RWPE1 (cell line): Measurements from ENCODE around the gene MAGI3.
A peak's percentile ranks its signal among the peaks of the same experiment; 100 is the strongest.
"Not testable (repeated sequence)": the region's sequence is repeated elsewhere in the genome, so short reads cannot be mapped to it uniquely, and the experiment has no call there.

Source experiments
- CTCF ChIA-PET: fragments of 350-600 bp; sonication (Branson Sonifier 250); formaldehyde crosslinking; extraction: SDS; loops from one replicate; lab custom pipeline; 2021; lab: Yijun Ruan, JAX
- POLR2A ChIA-PET: fragments of 400-600 bp; formaldehyde crosslinking; extraction: SDS; loops from one replicate; lab custom pipeline; 2020; ENCODE audit warnings: antibody characterized with exemption; ENCODE audit not compliant: low non-redundant PET; lab: Yijun Ruan, JAX
- DNase-seq: peaks from one replicate; pipeline ENCODE4 v3.0.0; 2012; ENCODE audit warnings: low spot score
- H3K27ac ChIP-seq: fragments of 450-650 bp; 2 replicates; pipeline ENCODE4 v1.5.1; 2017
- CTCF ChIP-seq: fragments of 450-650 bp; conservative IDR thresholded peaks from 2 replicates; pipeline ENCODE4 v1.5.1; 2017; ENCODE audit warnings: low read depth, mild to moderate bottlenecking

MAGI3 gene

GRCh38 chr1:113593550-113594297, 203.4 kb downstream of the MAGI3 start:
- CTCF ChIA-PET, result no interaction called here
- TF ChIP-seq CTCF, result no peak
- no peak overlapping the region for H3K27ac ChIP-seq
- POLR2A ChIA-PET, result no interaction called here
- DNase-seq, result no peak

- DNase-seq, H3K27ac ChIP-seq, POLR2A ChIA-PET: not testable (repeated sequence)
- CTCF ChIA-PET, result interaction anchor here (0.6 kb wide), 1 partner anchor 58 kb away, joined by 3 read pairs; no protein-coding TSS in a partner anchor
Measured at GRCh38 chr1:113604466-113604865, 214.2 kb downstream of the MAGI3 start.

- no peak for DNase-seq
- CTCF ChIA-PET, result interaction anchor here (0.6 kb wide), 1 partner anchor 58 kb away, joined by 3 read pairs; no protein-coding TSS in a partner anchor
- H3K27ac ChIP-seq, result no peak overlapping the region
- TF ChIP-seq CTCF, result no peak
- POLR2A ChIA-PET, result no interaction called here
Measured at GRCh38 chr1:113605146-113605545, 214.8 kb downstream of the MAGI3 start.

GRCh38 chr1:113608399-113608798, 218.1 kb downstream of the MAGI3 start:
- POLR2A ChIA-PET, result no interaction called here
- no peak for DNase-seq
- CTCF ChIA-PET, result no interaction called here
- no peak overlapping the region for H3K27ac ChIP-seq
- no peak for TF ChIP-seq CTCF

GRCh38 chr1:113610372-113610771, 220.1 kb downstream of the MAGI3 start:
- no peak for TF ChIP-seq CTCF
- no peak for DNase-seq
- POLR2A ChIA-PET, result no interaction called here
- H3K27ac ChIP-seq, result no peak overlapping the region
- CTCF ChIA-PET, result interaction anchor here (0.6 kb wide), 1 partner anchor 94 kb away, joined by 8 read pairs; no protein-coding TSS in a partner anchor

GRCh38 chr1:113615425-113615824, 225.1 kb downstream of the MAGI3 start:
- peak; percentile 50 for DNase-seq
- no peak for TF ChIP-seq CTCF
- ChIA-PET CTCF (no interaction called here), POLR2A (no interaction called here)
- H3K27ac ChIP-seq, result no peak overlapping the region

- TF ChIP-seq CTCF, result no peak
- POLR2A ChIA-PET, result no interaction called here
- DNase-seq, result no peak
- no peak overlapping the region for H3K27ac ChIP-seq
- CTCF ChIA-PET, result interaction anchor here (0.6 kb wide), 1 partner anchor 250 kb away, joined by 3 read pairs; no protein-coding TSS in a partner anchor
Measured at GRCh38 chr1:113616156-113616555, 225.8 kb downstream of the MAGI3 start.
